H1 (cell line): ENCODE measurements around the gene RNF214. TPM values are rescaled to one million over a fixed set of nuclear protein-coding genes. Genes with fewer than 3 reads are reported as not detected.

Experiments used
- CTCF ChIA-PET: fragments of 300-600 bp; sonication (Branson Sonifier 250); formaldehyde crosslinking; loops from one replicate; lab custom pipeline; 2021; ENCODE audit not compliant: partially characterized antibody; lab: Charles Lee
- POLR2A ChIA-PET: fragments of 300-600 bp; sonication (Branson Sonifier 250); formaldehyde crosslinking; loops from one replicate; lab custom pipeline; 2021; ENCODE audit warnings: inconsistent platforms; ENCODE audit not compliant: partially characterized antibody; lab: Charles Lee
- DNase-seq, 2 experiments: peaks; one replicate each; pipeline versions ENCODE4 v3.0.0 to v3.0.0-alpha.2; 2010 to 2022; ENCODE audit warnings: low spot score in 2 of 2, low read depth in 1 of 2, mixed read lengths in 1 of 2
- FAIRE-seq: peaks from 2 replicates; lab custom pipeline; 2011; peaks lifted over from hg19 to GRCh38; lab: Jason Lieb, UNC
- H2AFZ ChIP-seq: 2 replicates; pipeline ENCODE4 v1.8.1; 2012; ENCODE audit warnings: low read length, inconsistent platforms
- H2AK5ac ChIP-seq: 2 replicates; pipeline ENCODE4 v1.6.1; 2013; ENCODE audit warnings: low read depth, low read length
- H2BK120ac ChIP-seq: replicated peaks from 2 replicates; pipeline ENCODE3; 2013; ENCODE audit warnings: low read depth, low read length, inconsistent platforms
- H2BK12ac ChIP-seq: 2 replicates; pipeline ENCODE4 v1.6.1; 2013; ENCODE audit warnings: low read depth, low read length
- H2BK15ac ChIP-seq: 2 replicates; pipeline ENCODE4 v1.6.1; 2013; ENCODE audit warnings: low read length
- H2BK20ac ChIP-seq: 2 replicates; pipeline ENCODE4 v1.6.1; 2013; ENCODE audit warnings: low read length
- H2BK5ac ChIP-seq: 2 replicates; pipeline ENCODE4 v1.6.1; 2013; ENCODE audit warnings: low read depth, low read length
- H3K14ac ChIP-seq: 2 replicates; pipeline ENCODE4 v1.6.1; 2013; ENCODE audit warnings: inconsistent platforms; ENCODE audit not compliant: insufficient read length
- H3K18ac ChIP-seq: 2 replicates; pipeline ENCODE4 v1.6.1; 2013; ENCODE audit warnings: low read length; ENCODE audit errors: extremely low read depth
- H3K23ac ChIP-seq: 2 replicates; pipeline ENCODE4 v1.6.1; 2013; ENCODE audit warnings: inconsistent platforms; ENCODE audit not compliant: insufficient read length
- H3K23me2 ChIP-seq: 2 replicates; pipeline ENCODE4 v1.6.1; 2013; ENCODE audit warnings: low read depth, low read length
- H3K27ac ChIP-seq: 2 replicates; pipeline ENCODE4 v1.6.1; 2011; ENCODE audit warnings: low read depth, low read length, inconsistent platforms
- H3K27me3 ChIP-seq, 4 experiments: replicated peaks in 1 of 4; 1 replicate in 1 of 4; 2 replicates in 3 of 4; pipeline versions ENCODE4 v1.6.1 to v1.8.1; 2011 to 2013; ENCODE audit warnings: low read length in 3 of 4, mild to moderate bottlenecking in 3 of 4, inconsistent platforms in 2 of 4, mixed read lengths in 2 of 4, moderate library complexity in 1 of 4; ENCODE audit not compliant: control insufficient read depth in 3 of 4, insufficient read depth in 3 of 4; ENCODE audit errors: extremely low read depth in 1 of 4
- H3K36me3 ChIP-seq, 4 experiments: 2 replicates each; pipeline versions ENCODE4 v1.6.1 to v1.8.1; 2011 to 2013; ENCODE audit warnings: mild to moderate bottlenecking in 4 of 4, low read length in 3 of 4, moderate library complexity in 2 of 4, control low read depth in 1 of 4, inconsistent platforms in 1 of 4; ENCODE audit not compliant: insufficient read depth in 4 of 4, control insufficient read depth in 2 of 4
- H3K4ac ChIP-seq: replicated peaks from 2 replicates; pipeline ENCODE3; 2013; ENCODE audit warnings: low read length, low read depth, mixed read lengths, inconsistent platforms; ENCODE audit not compliant: insufficient read length
- H3K4me1 ChIP-seq, 4 experiments: replicated peaks in 1 of 4; 1 replicate in 1 of 4; 2 replicates in 3 of 4; pipeline versions ENCODE4 v1.6.1 to v1.8.1; 2011 to 2013; ENCODE audit warnings: low read length in 3 of 4, inconsistent platforms in 2 of 4, mixed read lengths in 1 of 4; ENCODE audit not compliant: insufficient read depth in 4 of 4, control insufficient read depth in 3 of 4
- H3K4me2 ChIP-seq, 2 experiments: 2 replicates each; pipeline versions ENCODE4 v1.6.1 to v1.8.1; 2011 to 2013; ENCODE audit warnings: low read depth in 2 of 2, low read length in 2 of 2, control low read depth in 1 of 2, inconsistent platforms in 1 of 2, mild to moderate bottlenecking in 1 of 2; ENCODE audit not compliant: insufficient read depth in 1 of 2
- H3K4me3 ChIP-seq, 4 experiments: fragments of 200-600, 300-600 bp in 1 of 4; sonication (generic), shearing (Covaris generic), sonication (Bioruptor Twin) in 1 of 4; 2 replicates each; pipeline versions ENCODE4 v1.5.1 to v1.8.1; 2011 to 2016; ENCODE audit warnings: low read length in 4 of 4, low read depth in 3 of 4, control low read depth in 2 of 4, inconsistent platforms in 2 of 4, mild to moderate bottlenecking in 2 of 4, mixed read lengths in 1 of 4, moderate library complexity in 1 of 4; ENCODE audit not compliant: insufficient read depth in 2 of 4; ENCODE audit errors: extremely low read depth in 1 of 4
- H3K56ac ChIP-seq: replicated peaks from 2 replicates; pipeline ENCODE3; 2013; ENCODE audit warnings: low read depth, mild to moderate bottlenecking, mixed read lengths, low read length, inconsistent platforms; ENCODE audit not compliant: insufficient read length
- H3K79me1 ChIP-seq: 2 replicates; pipeline ENCODE4 v1.6.1; 2013; ENCODE audit warnings: low read depth, low read length, control low read depth
- H3K79me2 ChIP-seq, 2 experiments: 2 replicates each; pipeline versions ENCODE4 v1.6.1 to v1.8.1; 2012 to 2013; ENCODE audit warnings: low read length in 2 of 2, mild to moderate bottlenecking in 2 of 2, inconsistent platforms in 1 of 2; ENCODE audit not compliant: insufficient read depth in 2 of 2, control insufficient read depth in 1 of 2
- H3K9ac ChIP-seq, 4 experiments: replicated peaks in 1 of 4; 1 replicate in 1 of 4; 2 replicates in 3 of 4; pipeline versions ENCODE4 v1.6.1 to v1.8.1; 2011 to 2013; ENCODE audit warnings: low read depth in 3 of 4, low read length in 3 of 4, control low read depth in 2 of 4, mild to moderate bottlenecking in 2 of 4, moderate library complexity in 2 of 4, inconsistent platforms in 1 of 4; ENCODE audit errors: extremely low read depth in 1 of 4
- H3K9me3 ChIP-seq, 2 experiments: 2 replicates each; pipeline versions ENCODE4 v1.6.1 to v1.8.1; 2012 to 2013; ENCODE audit warnings: mild to moderate bottlenecking in 2 of 2, moderate library complexity in 2 of 2, control low read depth in 1 of 2, inconsistent platforms in 1 of 2, low read depth in 1 of 2, low read length in 1 of 2, mixed read lengths in 1 of 2; ENCODE audit not compliant: insufficient read depth in 2 of 2
- H4K20me1 ChIP-seq, 2 experiments: replicated peaks in 1 of 2; 2 replicates each; pipeline versions ENCODE3 to v1.8.1; 2011 to 2013; ENCODE audit warnings: inconsistent platforms in 2 of 2, low read length in 2 of 2, mild to moderate bottlenecking in 1 of 2; ENCODE audit not compliant: insufficient read depth in 2 of 2, control insufficient read depth in 1 of 2
- H4K5ac ChIP-seq: 2 replicates; pipeline ENCODE4 v1.6.1; 2013; ENCODE audit warnings: low read length, low read depth, mixed read lengths, inconsistent platforms; ENCODE audit not compliant: insufficient read length
- H4K8ac ChIP-seq: 2 replicates; pipeline ENCODE4 v1.8.0; 2013; ENCODE audit warnings: mild to moderate bottlenecking, moderate library complexity, low read length, inconsistent platforms; ENCODE audit not compliant: insufficient read depth; ENCODE audit errors: extremely low read depth
- H4K91ac ChIP-seq: replicated peaks from 2 replicates; pipeline ENCODE3; 2013; ENCODE audit warnings: low read length, mixed read lengths, inconsistent platforms; ENCODE audit not compliant: insufficient read length
- CHD2 ChIP-seq: IDR thresholded peaks from 2 replicates; pipeline ENCODE4 v1.6.1; 2012; ENCODE audit warnings: low read length, improper control_type of control experiment
- EZH2 ChIP-seq: fragments of 200-600 bp; sonication (generic); IDR thresholded peaks from 2 replicates; pipeline ENCODE4 v1.7.1; 2012; ENCODE audit warnings: low read depth, mild to moderate bottlenecking, moderate library complexity, low read length, inconsistent platforms; ENCODE audit not compliant: severe bottlenecking
- GABPA ChIP-seq: IDR thresholded peaks from 2 replicates; pipeline ENCODE4 v1.6.1; 2011; ENCODE audit warnings: mild to moderate bottlenecking, low read length, moderate library complexity, borderline replicate concordance; ENCODE audit not compliant: insufficient read depth
- GTF2F1 ChIP-seq: IDR thresholded peaks from 2 replicates; pipeline ENCODE4 v1.6.1; 2012; ENCODE audit warnings: low read depth, low read length, improper control_type of control experiment, borderline replicate concordance
- HDAC2 ChIP-seq, 2 experiments: fragments of 300-600 bp in 1 of 2; sonication (generic) in 1 of 2; IDR thresholded peaks; 2 replicates each; pipeline ENCODE4 v1.6.1; 2011 to 2012; ENCODE audit warnings: low read depth in 2 of 2, low read length in 2 of 2, mild to moderate bottlenecking in 2 of 2, moderate library complexity in 2 of 2, borderline replicate concordance in 1 of 2, inconsistent platforms in 1 of 2
- NANOG ChIP-seq: IDR thresholded peaks from 2 replicates; pipeline ENCODE4 v1.6.1; 2011; ENCODE audit warnings: low read length, low read depth, mild to moderate bottlenecking, inconsistent platforms; ENCODE audit not compliant: insufficient read depth, poor library complexity, severe bottlenecking
- POU5F1 ChIP-seq: IDR thresholded peaks from 2 replicates; pipeline ENCODE4 v1.6.1; 2011; ENCODE audit warnings: low read depth, mild to moderate bottlenecking, low read length, moderate library complexity
- RFX5 ChIP-seq: IDR thresholded peaks from 2 replicates; pipeline ENCODE4 v1.6.1; 2011; ENCODE audit warnings: low read depth, low read length, improper control_type of control experiment, borderline replicate concordance
- TAF7 ChIP-seq: optimal IDR thresholded peaks from 2 replicates; pipeline ENCODE3; 2011; ENCODE audit warnings: low read depth, mild to moderate bottlenecking, inconsistent platforms, low read length, moderate library complexity, borderline replicate concordance
- WGBS, 2 experiments: shearing (Covaris generic) in 1 of 2; methylation state at CpG; one replicate each; pipeline versions ENCODE4 v1.1.6 to v1.1.7; 2013 to 2015; ENCODE audit warnings: low lambda C conversion rate in 2 of 2, mixed read lengths in 2 of 2, inconsistent platforms in 1 of 2, low coverage in 1 of 2, missing lambda C conversion rate in 1 of 2; ENCODE audit not compliant: insufficient replicate concordance in 2 of 2, insufficient coverage in 1 of 2, insufficient read length in 1 of 2; ENCODE audit errors: extremely low coverage in 1 of 2, missing lambda C conversion rate in 1 of 2; 5-methylcytosine and 5-hydroxymethylcytosine counted together
- polyA plus RNA-seq, 7 experiments: library from polyadenylated mRNA; depleted of rRNA in 3 of 7; stranded (reverse) in 5 of 7; unstranded in 2 of 7; fragments of >200 nt in 5 of 7; fragments of 200-250 nt in 2 of 7; gene quantifications; 1 replicate in 5 of 7; 2 replicates in 1 of 7; 4 replicates in 1 of 7; pipeline versions ENCODE4 v1.2.1 to v1.2.3, GENCODE V29; 2011 to 2013; ENCODE audit warnings: missing spikeins in 2 of 7, mixed read lengths in 2 of 7
- total RNA-seq: library from RNA; stranded (reverse); fragmentation: NEBNext Ultra II Directional; extraction: Animal tissue kit (Norgen Biotek cat#: 25700); gene quantifications from 2 replicates; pipeline ENCODE4 v1.2.1, GENCODE V29; 2021
- TF ChIP-seq, protein P1 (sequence below): IDR thresholded peaks from 2 replicates; pipeline ENCODE4 v1.6.1; 2012; ENCODE audit warnings: inconsistent platforms

RNF214 gene
- total and polyA plus RNA-seq, 2 of the 8 experiments (the other 6 are each of a cell fraction or from before 2014, with no cell fraction given) = 34.9 to 35.6 TPM

DNA sequence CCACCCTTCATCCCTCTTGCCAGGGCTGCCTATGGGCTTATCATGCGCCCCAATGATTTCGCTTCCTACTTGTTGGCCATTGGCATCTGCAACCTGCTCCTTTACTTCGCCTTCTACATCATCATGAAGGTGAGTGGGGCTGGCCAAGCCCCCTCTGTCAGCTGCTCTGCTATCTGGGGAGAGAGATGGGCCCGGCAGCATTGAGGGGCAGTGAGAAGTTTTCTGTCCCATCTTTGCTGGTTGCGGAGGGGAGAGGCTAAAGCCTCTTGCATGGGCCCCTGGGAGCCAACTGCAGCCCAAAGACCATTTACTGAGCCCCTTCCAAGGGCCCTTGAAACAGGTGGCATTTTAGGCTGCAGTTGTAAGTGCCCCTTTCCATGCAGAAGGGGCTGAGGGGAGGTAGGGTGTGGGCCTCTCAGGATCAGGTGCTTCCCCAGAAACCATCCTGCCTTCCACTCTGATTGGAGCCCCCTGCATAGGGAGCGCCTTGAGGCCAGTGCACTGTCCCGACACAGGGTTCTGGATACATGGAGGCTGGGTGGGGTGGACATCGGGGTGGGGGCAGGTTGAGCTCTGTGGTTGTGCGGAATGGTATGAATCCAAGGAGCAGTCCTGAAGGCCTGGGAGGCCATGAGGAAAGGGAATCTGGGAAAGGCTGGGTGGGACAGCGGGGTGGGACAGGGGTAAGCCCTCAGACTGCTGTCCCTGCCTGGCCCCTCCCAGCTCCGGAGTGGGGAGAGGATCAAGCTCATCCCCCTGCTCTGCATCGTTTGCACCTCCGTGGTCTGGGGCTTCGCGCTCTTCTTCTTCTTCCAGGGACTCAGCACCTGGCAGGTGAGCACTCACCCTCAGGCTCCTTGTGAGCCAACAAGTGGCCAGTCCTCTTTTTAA lies 39.1 kb upstream of the RNF214 start:
- no peak overlapping the region for H2BK120ac ChIP-seq
- DNase-seq (no peak), FAIRE-seq (no peak)
- no peaks in the 10 kb centered on the region for H3K79me2 ChIP-seq
- H3K27me3 ChIP-seq = no peaks in the 10 kb centered on the region
- no peaks in the 10 kb centered on the region for H3K79me1 ChIP-seq
- no peak overlapping the region for H3K27ac ChIP-seq
- H4K20me1 ChIP-seq = peaks cover 2% of the 10 kb centered on the region in 2 experiments
- H3K9ac ChIP-seq = no peak overlapping the region
- H3K56ac ChIP-seq = no peak overlapping the region
- H2AK5ac ChIP-seq = no peak overlapping the region
- H3K9me3 ChIP-seq = no peaks in the 10 kb centered on the region
- H3K18ac ChIP-seq = no peak overlapping the region
- no peak overlapping the region for H4K91ac ChIP-seq
- 91% methylated on average over 14 of the region's 15 CpGs; no CpG with 5 or more reads in 1 of the 2 experiments for WGBS, 2 experiments
- CTCF ChIA-PET = interaction anchor here (0.9 to 18.7 kb wide), 5 partner anchors 10 to 29 kb away, joined by 3 to 449 read pairs (median 9); partner anchors contain the start of genes PCSK7, RNF214 and SIDT2
- no peak overlapping the region for H4K8ac ChIP-seq
- peaks cover 0 to 11% (median 1%) of the 10 kb centered on the region in 4 experiments; a peak in 3 of 8 replicates for H3K36me3 ChIP-seq
- no peak overlapping the region for H2AFZ ChIP-seq
- no peak overlapping the region for H3K14ac ChIP-seq
- H3K4me2 ChIP-seq = no peak overlapping the region
- H3K4me3 ChIP-seq = no peak overlapping the region
- H3K23ac ChIP-seq = no peak overlapping the region
- no peaks in the 10 kb centered on the region for H3K23me2 ChIP-seq
- no peak overlapping the region for H3K4ac ChIP-seq
- no peak overlapping the region for H2BK5ac ChIP-seq
- H3K4me1 ChIP-seq = peaks cover 3 to 6% (median 5%) of the 10 kb centered on the region in 4 experiments
- H2BK12ac ChIP-seq = no peak overlapping the region
- POLR2A ChIA-PET = interaction anchor here (0.6 to 2.3 kb wide), 5 partner anchors 12 to 151 kb away, joined by 3 to 10 read pairs (median 4); no protein-coding TSS in a partner anchor
- no peak overlapping the region for H2BK20ac ChIP-seq
- no peak overlapping the region for H2BK15ac ChIP-seq
- H4K5ac ChIP-seq = no peak overlapping the region
- TF ChIP-seq EZH2 = no peak
- no peak for TF ChIP-seq CHD2
- no peak for TF ChIP-seq GABPA
- TF ChIP-seq NANOG = no peak
- no peak for TF ChIP-seq TAF7
- TF ChIP-seq, protein P1, sequence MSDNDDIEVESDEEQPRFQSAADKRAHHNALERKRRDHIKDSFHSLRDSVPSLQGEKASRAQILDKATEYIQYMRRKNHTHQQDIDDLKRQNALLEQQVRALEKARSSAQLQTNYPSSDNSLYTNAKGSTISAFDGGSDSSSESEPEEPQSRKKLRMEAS = no peak
- TF ChIP-seq RFX5 = no peak
- no peak for TF ChIP-seq HDAC2 (IDR thresholded peaks at IDR 0.05; ENCODE audit: borderline replicate concordance in 1 of 2, low read depth in 2 of 2, low read length in 2 of 2)
- no peak for TF ChIP-seq POU5F1
- no peak for TF ChIP-seq GTF2F1
